Stomach (tissue), 4 donors: ENCODE results near the gene RNF213.

Experiments used
- CTCF ChIP-seq, 7 experiments: fragments of 450-650 bp in 4 of 7; fragments of 200-600 bp in 3 of 7; sonication (generic) in 3 of 7; IDR thresholded peaks; one replicate each; pipeline ENCODE4 v1.5.1; 2016 to 2019; ENCODE audit warnings: antibody characterized with exemption in 7 of 7, control low read depth in 2 of 7, mild to moderate bottlenecking in 1 of 7
- POLR2A ChIP-seq, 4 donors: fragments of 450-650 bp; IDR thresholded peaks; one replicate each; pipeline ENCODE4 v1.6.1; 2016; ENCODE audit warnings: antibody characterized with exemption in 4 of 4, control low read depth in 2 of 4, mild to moderate bottlenecking in 1 of 4, moderate library complexity in 1 of 4

GRCh38 chr17:80347536-80347935 is 86.9 kb downstream of the RNF213 start:
- TF ChIP-seq CTCF (IDR thresholded peaks at IDR 0.05) (no peak), POLR2A (IDR thresholded peaks at IDR 0.05) (no peak)
